ENCODE measurements around the gene CNKSR3.

DNA sequence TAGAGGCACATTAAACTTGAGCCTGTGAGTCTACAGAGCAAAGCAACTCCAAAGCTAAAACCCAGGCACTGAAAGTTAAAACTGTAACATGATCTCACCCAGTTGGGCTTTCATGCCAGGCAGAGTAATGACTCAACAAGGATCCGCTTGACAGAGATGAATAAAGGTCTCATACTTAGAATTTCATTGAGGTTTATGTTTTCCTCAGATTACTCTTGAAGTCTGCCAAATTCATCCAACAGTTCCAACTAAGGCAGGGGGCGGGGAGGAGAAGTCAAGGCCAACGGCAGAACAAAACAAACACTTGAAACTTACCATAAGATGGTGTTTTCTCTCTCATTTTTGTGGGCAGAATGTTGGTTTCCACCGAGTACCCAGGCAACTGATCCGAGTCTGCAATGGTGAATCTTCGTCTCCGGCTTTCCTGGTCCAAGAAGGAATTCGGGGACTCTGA is 99.8 kb downstream of the CNKSR3 start:
- TF ChIP-seq, protein P1, sequence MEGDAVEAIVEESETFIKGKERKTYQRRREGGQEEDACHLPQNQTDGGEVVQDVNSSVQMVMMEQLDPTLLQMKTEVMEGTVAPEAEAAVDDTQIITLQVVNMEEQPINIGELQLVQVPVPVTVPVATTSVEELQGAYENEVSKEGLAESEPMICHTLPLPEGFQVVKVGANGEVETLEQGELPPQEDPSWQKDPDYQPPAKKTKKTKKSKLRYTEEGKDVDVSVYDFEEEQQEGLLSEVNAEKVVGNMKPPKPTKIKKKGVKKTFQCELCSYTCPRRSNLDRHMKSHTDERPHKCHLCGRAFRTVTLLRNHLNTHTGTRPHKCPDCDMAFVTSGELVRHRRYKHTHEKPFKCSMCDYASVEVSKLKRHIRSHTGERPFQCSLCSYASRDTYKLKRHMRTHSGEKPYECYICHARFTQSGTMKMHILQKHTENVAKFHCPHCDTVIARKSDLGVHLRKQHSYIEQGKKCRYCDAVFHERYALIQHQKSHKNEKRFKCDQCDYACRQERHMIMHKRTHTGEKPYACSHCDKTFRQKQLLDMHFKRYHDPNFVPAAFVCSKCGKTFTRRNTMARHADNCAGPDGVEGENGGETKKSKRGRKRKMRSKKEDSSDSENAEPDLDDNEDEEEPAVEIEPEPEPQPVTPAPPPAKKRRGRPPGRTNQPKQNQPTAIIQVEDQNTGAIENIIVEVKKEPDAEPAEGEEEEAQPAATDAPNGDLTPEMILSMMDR (IDR thresholded peaks at IDR 0.05; ENCODE audit: poor library complexity, severe bottlenecking): no peak
- TF ChIP-seq SMC3 (conservative IDR thresholded peaks at IDR 0.05; ENCODE audit: poor library complexity): no peak
- no peak for TF ChIP-seq EP300 (conservative IDR thresholded peaks at IDR 0.05; ENCODE audit: poor library complexity, severe bottlenecking)
- TF ChIP-seq POLR2AphosphoS5 (IDR thresholded peaks at IDR 0.05): no peak
- no peak for TF ChIP-seq EZH2 (IDR thresholded peaks at IDR 0.05; ENCODE audit: borderline replicate concordance, insufficient read depth, low read length, poor library complexity, severe bottlenecking)
- TF ChIP-seq, protein P2, sequence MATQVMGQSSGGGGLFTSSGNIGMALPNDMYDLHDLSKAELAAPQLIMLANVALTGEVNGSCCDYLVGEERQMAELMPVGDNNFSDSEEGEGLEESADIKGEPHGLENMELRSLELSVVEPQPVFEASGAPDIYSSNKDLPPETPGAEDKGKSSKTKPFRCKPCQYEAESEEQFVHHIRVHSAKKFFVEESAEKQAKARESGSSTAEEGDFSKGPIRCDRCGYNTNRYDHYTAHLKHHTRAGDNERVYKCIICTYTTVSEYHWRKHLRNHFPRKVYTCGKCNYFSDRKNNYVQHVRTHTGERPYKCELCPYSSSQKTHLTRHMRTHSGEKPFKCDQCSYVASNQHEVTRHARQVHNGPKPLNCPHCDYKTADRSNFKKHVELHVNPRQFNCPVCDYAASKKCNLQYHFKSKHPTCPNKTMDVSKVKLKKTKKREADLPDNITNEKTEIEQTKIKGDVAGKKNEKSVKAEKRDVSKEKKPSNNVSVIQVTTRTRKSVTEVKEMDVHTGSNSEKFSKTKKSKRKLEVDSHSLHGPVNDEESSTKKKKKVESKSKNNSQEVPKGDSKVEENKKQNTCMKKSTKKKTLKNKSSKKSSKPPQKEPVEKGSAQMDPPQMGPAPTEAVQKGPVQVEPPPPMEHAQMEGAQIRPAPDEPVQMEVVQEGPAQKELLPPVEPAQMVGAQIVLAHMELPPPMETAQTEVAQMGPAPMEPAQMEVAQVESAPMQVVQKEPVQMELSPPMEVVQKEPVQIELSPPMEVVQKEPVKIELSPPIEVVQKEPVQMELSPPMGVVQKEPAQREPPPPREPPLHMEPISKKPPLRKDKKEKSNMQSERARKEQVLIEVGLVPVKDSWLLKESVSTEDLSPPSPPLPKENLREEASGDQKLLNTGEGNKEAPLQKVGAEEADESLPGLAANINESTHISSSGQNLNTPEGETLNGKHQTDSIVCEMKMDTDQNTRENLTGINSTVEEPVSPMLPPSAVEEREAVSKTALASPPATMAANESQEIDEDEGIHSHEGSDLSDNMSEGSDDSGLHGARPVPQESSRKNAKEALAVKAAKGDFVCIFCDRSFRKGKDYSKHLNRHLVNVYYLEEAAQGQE (IDR thresholded peaks at IDR 0.05; ENCODE audit: borderline replicate concordance): no peak
- TF ChIP-seq TAF1 (IDR thresholded peaks at IDR 0.05; ENCODE audit: low read depth): no peak
- TF ChIP-seq RAD21 (conservative IDR thresholded peaks at IDR 0.05): no peak
- TF ChIP-seq MXI1 (conservative IDR thresholded peaks at IDR 0.05; ENCODE audit: poor library complexity, severe bottlenecking): no peak

Measured in neural cell (in vitro differentiated cells).